ENCODE measurements around the gene ADO.

DNA sequence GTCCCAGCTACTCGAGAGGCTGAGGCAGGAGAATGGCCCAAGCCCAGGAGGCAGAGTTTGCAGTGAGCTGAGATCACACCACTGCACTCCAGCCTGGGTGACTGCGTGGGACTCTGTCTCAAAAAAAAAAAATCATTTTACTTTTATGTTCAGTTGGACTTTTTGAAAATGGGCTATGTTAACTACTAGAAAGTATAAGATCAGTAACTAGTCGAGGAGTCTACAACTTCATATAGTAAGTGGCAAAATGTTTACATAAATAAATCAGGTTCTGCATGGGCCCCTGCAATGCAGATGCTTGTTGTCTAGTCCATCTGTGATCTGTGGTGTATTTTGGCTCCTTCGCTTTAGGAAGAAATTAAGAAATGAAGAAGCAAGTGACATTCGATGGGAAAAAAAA lies 12.3 kb upstream of the ADO start:
- no peak for TF ChIP-seq NR2C2 (IDR thresholded peaks at IDR 0.05; ENCODE audit: borderline replicate concordance, control insufficient read depth, insufficient read length, low read depth)
- no peak for TF ChIP-seq EP300 (IDR thresholded peaks at IDR 0.05; ENCODE audit: borderline replicate concordance in 1 of 2, control insufficient read depth in 1 of 2, low read depth in 2 of 2, low read length in 2 of 2)
- TF ChIP-seq RB1 (IDR thresholded peaks at IDR 0.05; ENCODE audit: borderline replicate concordance) = no peak
- TF ChIP-seq, protein P1, sequence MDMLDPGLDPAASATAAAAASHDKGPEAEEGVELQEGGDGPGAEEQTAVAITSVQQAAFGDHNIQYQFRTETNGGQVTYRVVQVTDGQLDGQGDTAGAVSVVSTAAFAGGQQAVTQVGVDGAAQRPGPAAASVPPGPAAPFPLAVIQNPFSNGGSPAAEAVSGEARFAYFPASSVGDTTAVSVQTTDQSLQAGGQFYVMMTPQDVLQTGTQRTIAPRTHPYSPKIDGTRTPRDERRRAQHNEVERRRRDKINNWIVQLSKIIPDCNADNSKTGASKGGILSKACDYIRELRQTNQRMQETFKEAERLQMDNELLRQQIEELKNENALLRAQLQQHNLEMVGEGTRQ (IDR thresholded peaks at IDR 0.05; ENCODE audit: borderline replicate concordance, low read depth, low read length) = no peak
- TF ChIP-seq, protein P2, sequence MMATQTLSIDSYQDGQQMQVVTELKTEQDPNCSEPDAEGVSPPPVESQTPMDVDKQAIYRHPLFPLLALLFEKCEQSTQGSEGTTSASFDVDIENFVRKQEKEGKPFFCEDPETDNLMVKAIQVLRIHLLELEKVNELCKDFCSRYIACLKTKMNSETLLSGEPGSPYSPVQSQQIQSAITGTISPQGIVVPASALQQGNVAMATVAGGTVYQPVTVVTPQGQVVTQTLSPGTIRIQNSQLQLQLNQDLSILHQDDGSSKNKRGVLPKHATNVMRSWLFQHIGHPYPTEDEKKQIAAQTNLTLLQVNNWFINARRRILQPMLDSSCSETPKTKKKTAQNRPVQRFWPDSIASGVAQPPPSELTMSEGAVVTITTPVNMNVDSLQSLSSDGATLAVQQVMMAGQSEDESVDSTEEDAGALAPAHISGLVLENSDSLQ (IDR thresholded peaks at IDR 0.05) = no peak
- TF ChIP-seq NBN (IDR thresholded peaks at IDR 0.05) = no peak
- no peak for TF ChIP-seq POLR2A (IDR thresholded peaks at IDR 0.05; ENCODE audit: low read depth, low read length)
- TF ChIP-seq FOXK2 (IDR thresholded peaks at IDR 0.05) = no peak
- no peak for TF ChIP-seq CHD4 (IDR thresholded peaks at IDR 0.05)
